ENCODE measurements around the gene RAD51. TPM values are rescaled to one million over a fixed set of nuclear protein-coding genes. Genes with fewer than 3 reads are reported as not detected.
"Not testable (repeated sequence)": the region's sequence is repeated elsewhere in the genome, so short reads cannot be mapped to it uniquely, and the experiment has no call there.

RAD51 gene
- total RNA-seq, 1 donor from 2014 or later: 4.1 TPM

- DNase-seq: no peak
- H3K36me3 Mint-ChIP-seq (ENCODE audit: low read depth): no peaks in the 10 kb centered on the region
- no peak overlapping the region for H3K4me3 Mint-ChIP-seq
- ATAC-seq (ENCODE audit: low read depth): no peak
- intact Hi-C loops (cut with micrococcal nuclease): no loop called here
- peaks cover 22% of the 10 kb centered on the region for H3K4me1 Mint-ChIP-seq
- POLR2A ChIA-PET: interaction anchor here (0.7 to 2.4 kb wide), 4 partner anchors 11 to 111 kb away, joined by 3 to 12 read pairs (median 4); partner anchors contain the start of genes C15orf62, RAD51 and RPUSD2
- TF ChIP-seq CTCF (IDR thresholded peaks at IDR 0.05): no peak
- no peaks in the 10 kb centered on the region for H3K9me3 Mint-ChIP-seq
- H3K27me3 Mint-ChIP-seq: no peaks in the 10 kb centered on the region
- H3K27ac Mint-ChIP-seq: no peak overlapping the region
- CTCF ChIA-PET: interaction anchor here (0.8 to 6.1 kb wide), 8 partner anchors 9 to 505 kb away, joined by 3 to 48 read pairs (median 4); no protein-coding TSS in a partner anchor
These were observed 14.8 kb upstream of the RAD51 start for GRCh38 chr15:40680151-40680550.

- H3K36me3 Mint-ChIP-seq (ENCODE audit: low read depth); intact Hi-C loops (cut with micrococcal nuclease); H3K4me3 Mint-ChIP-seq; ATAC-seq (ENCODE audit: low read depth); H3K9me3 Mint-ChIP-seq; DNase-seq; H3K27me3 Mint-ChIP-seq: not testable (repeated sequence)
- CTCF ChIA-PET: interaction anchor here (0.8 to 6.1 kb wide), 3 partner anchors 20 to 505 kb away, joined by 3 to 48 read pairs (median 4); no protein-coding TSS in a partner anchor
- Mint-ChIP-seq H3K4me1 (peaks cover 22% of the 10 kb centered on the region), H3K27ac (peak overlapping the region; percentile 77)
- POLR2A ChIA-PET: interaction anchor here (0.6 to 2.4 kb wide), 2 partner anchors 13 to 91 kb away, joined by 4 to 12 read pairs; partner anchors contain the start of gene RAD51
These were observed 14.0 kb upstream of the RAD51 start for GRCh38 chr15:40680959-40681358.

GRCh38 chr15:40684381-40684780 is 10.6 kb upstream of the RAD51 start:
- DNase-seq (no peak), ATAC-seq (ENCODE audit: low read depth) (no peak)
- Mint-ChIP-seq H3K4me1 (peaks cover 15% of the 10 kb centered on the region), H3K36me3 (ENCODE audit: low read depth) (peaks cover 2% of the 10 kb centered on the region), H3K27me3 (no peaks in the 10 kb centered on the region), H3K27ac (no peak overlapping the region), H3K9me3 (no peaks in the 10 kb centered on the region), H3K4me3 (no peak overlapping the region)
- CTCF ChIA-PET: no interaction called here
- intact Hi-C loops (cut with micrococcal nuclease): no loop called here
- TF ChIP-seq CTCF (IDR thresholded peaks at IDR 0.05): no peak
- POLR2A ChIA-PET: no interaction called here

DNA sequence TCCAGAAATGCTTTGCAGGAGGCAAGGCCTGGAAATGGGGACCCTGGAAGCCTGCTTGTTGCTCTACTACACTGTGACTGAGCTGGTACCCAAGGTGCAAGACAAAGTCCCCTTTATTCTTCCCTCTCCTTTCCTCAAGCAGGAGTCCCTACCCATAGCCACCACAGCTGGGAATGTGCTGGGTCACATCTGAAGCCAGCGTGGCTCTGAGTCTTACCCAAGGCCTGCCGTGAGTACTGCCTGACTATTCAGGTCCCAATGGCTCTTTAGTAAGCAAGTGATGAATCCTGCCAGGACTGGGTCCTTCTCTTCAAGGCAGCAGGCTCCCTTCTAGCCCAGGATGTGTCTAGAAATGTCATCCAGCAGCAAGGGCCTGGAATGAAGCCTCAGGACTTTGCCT is 9.6 kb upstream of the RAD51 start:
- intact Hi-C loops (cut with micrococcal nuclease): no loop called here
- no peaks in the 10 kb centered on the region for H3K27me3 Mint-ChIP-seq
- no peak for ATAC-seq (ENCODE audit: low read depth)
- no peaks in the 10 kb centered on the region for H3K9me3 Mint-ChIP-seq
- CTCF ChIA-PET: no interaction called here
- DNase-seq: no peak
- POLR2A ChIA-PET: no interaction called here
- H3K36me3 Mint-ChIP-seq (ENCODE audit: low read depth): peaks cover 6% of the 10 kb centered on the region
- H3K4me1 Mint-ChIP-seq: peaks cover 8% of the 10 kb centered on the region
- no peak overlapping the region for H3K4me3 Mint-ChIP-seq
- H3K27ac Mint-ChIP-seq: no peak overlapping the region
- no peak for TF ChIP-seq CTCF (IDR thresholded peaks at IDR 0.05)

GRCh38 chr15:40688932-40689799 is 5.8 kb upstream of the RAD51 start:
- Mint-ChIP-seq H3K27me3 (no peaks in the 10 kb centered on the region), H3K4me1 (peaks cover 12% of the 10 kb centered on the region), H3K27ac (no peak overlapping the region), H3K4me3 (no peak overlapping the region), H3K36me3 (ENCODE audit: low read depth) (peaks cover 13% of the 10 kb centered on the region), H3K9me3 (no peaks in the 10 kb centered on the region)
- TF ChIP-seq CTCF (IDR thresholded peaks at IDR 0.05): no peak
- DNase-seq (no peak), ATAC-seq (ENCODE audit: low read depth) (no peak)
- ChIA-PET POLR2A (no interaction called here), CTCF (no interaction called here)
- intact Hi-C loops (cut with micrococcal nuclease): no loop called here

All from activated B cell treated with CpG ODN at 0.5 μM for 24 hours (primary cell).